ENCODE results near the gene GNG13. TPM values are rescaled to one million over a fixed set of nuclear protein-coding genes. Genes with fewer than 3 reads are reported as not detected.

The GNG13 gene
- total and polyA plus RNA-seq, 8 donors: 0.17 to 0.27 TPM; not detected in 6

GRCh38 chr16:768428-768827 is 32.1 kb downstream of the GNG13 start:
- Histone ChIP-seq H3K36me3 (no peaks in the 10 kb centered on the region), H3K4me1 (no peaks in the 10 kb centered on the region), H3K4me3 (no peak overlapping the region), H3K27me3 (peaks cover 0 to 35% of the 10 kb centered on the region in 2 donors), H3K9me3 (no peaks in the 10 kb centered on the region), H3K27ac (no peak overlapping the region)
- no peak for TF ChIP-seq CTCF (IDR thresholded peaks at IDR 0.05)
- intact Hi-C loops (cut with DNase I): no loop called here
- no peak for DNase-seq
- peak; percentile 11 for ATAC-seq

- H3K27ac ChIP-seq: no peak overlapping the region
- H3K9me3 ChIP-seq: no peaks in the 10 kb centered on the region
- no peak for TF ChIP-seq CTCF (IDR thresholded peaks at IDR 0.05)
- DNase-seq (no peak), ATAC-seq (no peak)
- no peaks in the 10 kb centered on the region for H3K36me3 ChIP-seq
- no peaks in the 10 kb centered on the region for H3K4me1 ChIP-seq
- peaks cover 0 to 39% of the 10 kb centered on the region in 2 donors for H3K27me3 ChIP-seq
- no peak overlapping the region for H3K4me3 ChIP-seq
- intact Hi-C loops (cut with DNase I): no loop called here
Observed at GRCh38 chr16:767743-768235, 32.7 kb downstream of the GNG13 start.

- Histone ChIP-seq H3K9me3 (no peaks in the 10 kb centered on the region), H3K4me1 (no peaks in the 10 kb centered on the region), H3K4me3 (no peak overlapping the region), H3K27ac (no peak overlapping the region), H3K36me3 (no peaks in the 10 kb centered on the region), H3K27me3 (peaks cover 0 to 42% of the 10 kb centered on the region in 2 donors)
- no peak for TF ChIP-seq CTCF (IDR thresholded peaks at IDR 0.05)
- ATAC-seq: no peak
- no peak for DNase-seq
- intact Hi-C loops (cut with DNase I): no loop called here
Observed at GRCh38 chr16:766820-767640, 33.5 kb downstream of the GNG13 start.

- Histone ChIP-seq H3K27ac (no peak overlapping the region), H3K36me3 (no peaks in the 10 kb centered on the region), H3K4me3 (no peak overlapping the region), H3K9me3 (no peaks in the 10 kb centered on the region), H3K4me1 (no peaks in the 10 kb centered on the region), H3K27me3 (peaks cover 0 to 48% of the 10 kb centered on the region in 2 donors)
- no peak for DNase-seq
- intact Hi-C loops (cut with DNase I): no loop called here
- no peak for ATAC-seq
- TF ChIP-seq CTCF (IDR thresholded peaks at IDR 0.05): no peak
Observed at GRCh38 chr16:766008-766819, 34.3 kb downstream of the GNG13 start.

GRCh38 chr16:765488-765865 is 35.1 kb downstream of the GNG13 start:
- TF ChIP-seq CTCF (IDR thresholded peaks at IDR 0.05): no peak
- no peaks in the 10 kb centered on the region for H3K36me3 ChIP-seq
- DNase-seq (no peak), ATAC-seq (no peak)
- H3K27ac ChIP-seq: no peak overlapping the region
- no peaks in the 10 kb centered on the region for H3K9me3 ChIP-seq
- H3K4me1 ChIP-seq: no peaks in the 10 kb centered on the region
- intact Hi-C loops (cut with DNase I): no loop called here
- peaks cover 0 to 48% of the 10 kb centered on the region in 2 donors for H3K27me3 ChIP-seq
- H3K4me3 ChIP-seq: no peak overlapping the region

All from left lung (tissue), 10 donors.